GM19467 (cell line): ENCODE results near the gene DCUN1D2.
"Not testable (repeated sequence)": the region's sequence is repeated elsewhere in the genome, so short reads cannot be mapped to it uniquely, and the experiment has no call there.

Experiments
- ATAC-seq: cut with Tn5 transposase; IDR thresholded peaks from one replicate; pipeline ENCODE4 v1.9.1; 2021; ENCODE audit warnings: mild to moderate bottlenecking, moderate library complexity; ENCODE audit not compliant: unreplicated experiment

Gene DCUN1D2

GRCh38 chr13:113490496-113491417 lies at the start of gene DCUN1D2:
DCUN1D2 (minus strand) TSS chr13:113490711; CDS start chr13:113490669, 42 bp downstream.
- ATAC-seq = peak; percentile 82

- no peak for ATAC-seq
Observed at GRCh38 chr13:113539822-113540221, 49.3 kb upstream of the DCUN1D2 start.

GRCh38 chr13:113539176-113539575 lies 48.7 kb upstream of the DCUN1D2 start:
- no peak for ATAC-seq

GRCh38 chr13:113538689-113539058 lies 48.2 kb upstream of the DCUN1D2 start:
- no peak for ATAC-seq

GRCh38 chr13:113537909-113538688 lies 47.6 kb upstream of the DCUN1D2 start:
- ATAC-seq = no peak

- no peak for ATAC-seq
Observed at GRCh38 chr13:113537205-113537604, 46.7 kb upstream of the DCUN1D2 start.

GRCh38 chr13:113536461-113537110 lies 46.1 kb upstream of the DCUN1D2 start:
- no peak for ATAC-seq

GRCh38 chr13:113535381-113535781 lies 44.9 kb upstream of the DCUN1D2 start:
- no peak for ATAC-seq

- ATAC-seq = no peak
Observed at GRCh38 chr13:113534236-113534860, 43.8 kb upstream of the DCUN1D2 start.

GRCh38 chr13:113533161-113533840 lies 42.8 kb upstream of the DCUN1D2 start:
- no peak for ATAC-seq

- no peak for ATAC-seq
Observed at GRCh38 chr13:113532156-113532806, 41.8 kb upstream of the DCUN1D2 start.

- no peak for ATAC-seq
Observed at GRCh38 chr13:113531041-113531873, 40.7 kb upstream of the DCUN1D2 start.

- no peak for ATAC-seq
Observed at GRCh38 chr13:113528813-113529180, 38.3 kb upstream of the DCUN1D2 start.

- no peak for ATAC-seq
Observed at GRCh38 chr13:113528101-113528812, 37.7 kb upstream of the DCUN1D2 start.

GRCh38 chr13:113527272-113527958 lies 36.9 kb upstream of the DCUN1D2 start:
- no peak for ATAC-seq

GRCh38 chr13:113526466-113527220 lies 36.1 kb upstream of the DCUN1D2 start:
- ATAC-seq = no peak

- ATAC-seq = not testable (repeated sequence)
Observed at GRCh38 chr13:113522438-113522837, 31.9 kb upstream of the DCUN1D2 start.
